Stimulated activated CD8-positive, alpha-beta memory T cell treated with anti-CD3 and anti-CD28 coated beads, Interleukin-12 subunit alpha, Interleukin-12 subunit beta, amount 100 ng/mL, for 24 hours (primary cell): ENCODE data around the gene HM13.
A peak's percentile ranks its signal among the peaks of the same experiment; 100 is the strongest.
"Not testable (repeated sequence)": the region's sequence is repeated elsewhere in the genome, so short reads cannot be mapped to it uniquely, and the experiment has no call there.

Experiments
- DNase-seq: peaks from one replicate; pipeline ENCODE4 v3.0.0-alpha.2; 2020; ENCODE audit errors: extremely low read depth

Gene HM13, protein sequence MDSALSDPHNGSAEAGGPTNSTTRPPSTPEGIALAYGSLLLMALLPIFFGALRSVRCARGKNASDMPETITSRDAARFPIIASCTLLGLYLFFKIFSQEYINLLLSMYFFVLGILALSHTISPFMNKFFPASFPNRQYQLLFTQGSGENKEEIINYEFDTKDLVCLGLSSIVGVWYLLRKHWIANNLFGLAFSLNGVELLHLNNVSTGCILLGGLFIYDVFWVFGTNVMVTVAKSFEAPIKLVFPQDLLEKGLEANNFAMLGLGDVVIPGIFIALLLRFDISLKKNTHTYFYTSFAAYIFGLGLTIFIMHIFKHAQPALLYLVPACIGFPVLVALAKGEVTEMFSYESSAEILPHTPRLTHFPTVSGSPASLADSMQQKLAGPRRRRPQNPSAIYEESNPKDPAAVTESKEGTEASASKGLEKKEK

DNA sequence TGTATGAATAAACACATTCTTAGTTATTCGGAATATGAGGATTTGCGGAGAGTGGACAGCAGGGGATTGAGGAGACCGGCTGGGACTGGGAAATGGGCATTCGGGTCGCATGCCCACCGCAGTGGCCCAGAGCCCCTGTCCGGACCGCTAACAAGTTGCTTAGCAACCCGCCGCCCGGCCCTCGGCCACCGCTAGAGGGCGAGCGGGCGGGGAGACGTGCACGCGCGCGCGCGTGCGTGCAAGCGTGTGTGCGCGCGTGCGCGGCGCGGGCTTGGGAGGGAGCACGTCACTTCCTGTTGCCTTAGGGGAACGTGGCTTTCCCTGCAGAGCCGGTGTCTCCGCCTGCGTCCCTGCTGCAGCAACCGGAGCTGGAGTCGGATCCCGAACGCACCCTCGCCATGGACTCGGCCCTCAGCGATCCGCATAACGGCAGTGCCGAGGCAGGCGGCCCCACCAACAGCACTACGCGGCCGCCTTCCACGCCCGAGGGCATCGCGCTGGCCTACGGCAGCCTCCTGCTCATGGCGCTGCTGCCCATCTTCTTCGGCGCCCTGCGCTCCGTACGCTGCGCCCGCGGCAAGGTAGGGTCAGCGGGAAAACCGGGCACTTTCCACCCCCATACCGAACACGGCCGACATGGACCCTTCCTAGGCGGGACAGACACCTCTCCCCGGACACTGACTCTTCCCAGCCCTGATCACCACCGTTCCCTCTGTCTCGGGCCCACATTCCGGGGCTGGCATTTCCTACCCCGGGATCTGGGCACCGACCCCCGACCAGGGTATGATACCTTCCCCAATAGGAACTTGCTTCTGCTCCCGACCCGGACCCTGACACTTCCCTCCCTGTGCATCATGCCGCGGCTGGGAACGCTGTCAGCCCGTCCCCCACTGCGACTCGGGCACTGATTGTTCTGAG lies at the start of gene HM13:
Gene HM13 (plus strand): TSS at position 289 of the 918 bp plus-strand sequence. CDS start 110 bp downstream, at position 399.
- peak; percentile 67 for DNase-seq

DNA sequence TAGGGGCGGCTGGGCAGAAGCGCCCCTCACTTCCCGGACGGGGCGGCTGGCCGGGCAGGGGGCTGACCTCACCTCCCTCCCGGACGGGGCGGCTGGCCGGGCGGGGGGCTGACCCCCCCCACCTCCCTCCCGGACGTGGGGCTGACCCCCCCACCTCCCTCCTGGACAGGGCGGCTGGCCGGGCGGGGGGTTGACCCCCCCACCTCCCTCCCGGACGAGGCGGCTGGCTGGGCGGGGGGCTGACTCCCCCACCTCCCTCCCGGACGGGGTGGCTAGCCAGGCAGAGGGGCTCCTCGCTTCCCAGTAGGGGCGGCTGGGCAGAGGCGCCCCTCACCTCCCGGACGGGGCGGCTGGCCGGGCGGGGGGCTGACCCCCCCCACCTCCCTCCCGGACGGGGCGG lies 43.3 kb upstream of the HM13 start:
- not testable (repeated sequence) for DNase-seq

DNA sequence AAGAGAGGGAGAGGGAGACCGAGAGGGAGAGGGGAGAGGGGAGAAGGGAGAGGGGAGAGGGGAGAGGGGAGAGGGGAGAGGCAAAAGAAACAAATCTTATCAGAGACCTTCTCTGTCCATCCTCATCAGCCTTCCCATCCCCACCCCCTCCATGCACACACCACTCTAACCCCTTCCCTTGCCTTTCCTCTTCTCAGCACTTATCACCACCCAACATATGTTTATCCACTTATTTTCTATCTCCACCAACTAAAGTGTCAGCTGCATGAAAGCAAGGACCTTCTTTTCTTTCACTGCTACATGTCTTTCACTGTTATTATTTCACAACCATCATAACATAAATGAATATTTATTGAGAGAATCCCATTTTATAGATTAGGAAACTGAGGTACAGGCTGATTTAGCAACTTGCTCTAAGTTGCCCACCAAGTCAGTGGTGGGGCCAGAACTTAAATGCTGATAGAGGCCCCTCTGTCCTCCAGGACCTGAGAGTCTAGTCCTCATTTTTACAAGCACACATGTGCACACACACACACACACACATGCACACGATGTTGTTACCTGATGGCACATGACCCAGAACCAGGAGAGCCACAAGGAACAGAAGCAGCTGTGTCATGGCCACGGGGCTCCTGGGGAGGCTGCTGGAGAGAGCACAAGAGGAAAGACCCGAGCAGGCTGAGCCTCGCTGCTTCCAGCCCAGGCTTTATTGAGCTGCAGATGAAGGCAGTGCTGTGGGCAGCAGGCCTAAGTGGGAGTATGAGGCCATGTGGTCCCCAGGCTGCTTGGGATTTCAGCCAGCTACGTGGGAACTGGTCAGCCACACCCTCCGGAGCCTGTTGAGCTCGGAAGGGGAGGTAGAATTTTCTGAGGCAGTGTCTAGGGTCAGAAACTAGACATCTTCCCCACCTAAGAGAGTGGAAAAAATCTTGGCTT lies 41.6 kb upstream of the HM13 start:
- DNase-seq = no peak

DNA sequence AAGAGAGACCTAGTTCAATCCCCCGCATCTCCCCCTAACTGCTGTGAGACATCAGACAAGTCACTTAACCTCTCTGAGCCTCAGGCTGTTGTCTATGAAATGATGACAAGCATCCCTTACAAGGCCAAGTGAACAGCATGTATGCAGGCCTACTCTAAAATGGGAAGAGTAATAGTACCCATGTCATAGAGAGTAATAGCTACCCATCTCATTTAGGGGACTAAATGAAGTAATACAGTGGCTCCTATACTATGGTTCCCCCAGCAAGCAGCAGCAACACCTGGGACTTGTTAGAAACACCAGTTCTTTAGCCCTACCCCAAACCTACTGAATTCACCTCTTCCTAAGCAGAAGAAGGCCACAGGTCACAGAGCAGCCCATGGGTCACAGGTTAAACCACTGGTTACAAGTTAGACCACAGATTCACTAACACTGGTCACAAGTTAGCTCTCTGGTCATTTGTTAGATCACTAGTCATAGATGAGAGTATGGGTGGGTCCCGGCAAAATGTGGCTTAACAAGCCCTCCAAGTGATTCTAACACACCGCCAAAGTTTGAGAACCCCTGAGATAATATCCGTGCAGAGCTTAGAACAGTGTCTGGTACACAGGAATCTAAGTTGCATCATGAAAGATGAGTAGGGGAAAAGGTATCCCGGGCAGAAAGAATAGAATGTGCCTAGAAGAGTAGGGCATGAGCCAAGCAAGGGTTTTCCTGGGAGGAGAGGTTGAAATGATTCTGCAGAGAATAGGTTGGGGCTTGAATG lies 40.7 kb upstream of the HM13 start:
- DNase-seq = no peak

DNA sequence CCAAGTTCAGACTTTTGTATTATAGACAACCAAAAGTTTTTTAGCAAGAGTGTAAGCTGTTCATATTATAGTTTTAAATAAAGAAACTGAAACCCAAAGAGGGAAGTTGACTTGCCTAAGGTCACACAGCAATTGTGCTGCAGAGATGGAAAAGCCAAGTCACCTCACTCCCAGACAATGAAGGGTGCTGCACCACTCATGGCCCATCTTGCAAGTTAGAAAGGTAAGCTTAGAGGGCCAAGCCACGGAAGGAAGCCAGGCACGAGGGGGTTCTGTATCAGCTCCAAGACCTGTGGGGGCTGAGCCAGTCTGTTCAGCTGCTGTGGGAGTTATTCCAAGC lies 40.2 kb upstream of the HM13 start:
- DNase-seq = no peak

DNA sequence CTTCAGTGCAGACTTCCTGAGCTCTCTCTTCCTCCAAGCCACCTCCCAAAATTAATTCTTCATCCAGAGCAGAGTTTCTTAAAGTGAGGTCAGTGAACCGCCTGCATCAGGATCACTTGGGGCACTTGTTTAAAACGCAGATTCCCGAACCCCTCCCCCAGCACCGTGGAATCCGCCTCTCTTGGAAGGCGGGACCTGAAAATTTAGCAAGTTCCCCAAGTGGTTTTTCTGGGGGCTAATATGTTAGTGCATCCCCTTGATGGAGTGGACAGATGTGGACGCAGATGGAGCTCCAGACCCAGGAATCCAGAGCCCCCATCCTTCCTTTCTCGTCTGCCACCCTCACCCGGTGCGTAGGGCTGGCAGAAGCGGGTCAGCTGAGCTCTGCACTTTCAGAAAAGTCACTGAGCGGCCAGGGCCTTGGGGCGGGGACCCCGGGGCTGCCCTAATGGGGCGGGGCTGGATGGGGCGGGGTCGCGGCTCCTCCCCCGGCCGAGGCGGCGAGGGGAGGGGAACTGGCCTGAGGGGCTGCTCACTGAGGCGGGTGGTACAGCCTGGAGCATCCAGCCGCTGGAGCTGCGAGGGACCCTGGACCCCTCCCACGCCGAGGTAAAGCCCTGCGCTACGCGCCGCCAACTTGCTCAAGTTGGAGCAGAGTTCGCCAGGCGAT lies 39.3 kb upstream of the HM13 start, which contains the start of the genes DEFB124 and REM1:
Gene DEFB124 (minus strand): TSS at position 370 of the 670 bp plus-strand sequence. CDS start 2,114 bp downstream, outside the sequence.
Gene REM1 (plus strand): TSS at position 531 of the 670 bp plus-strand sequence. CDS start 1,158 bp downstream, outside the sequence.
- no peak for DNase-seq

DNA sequence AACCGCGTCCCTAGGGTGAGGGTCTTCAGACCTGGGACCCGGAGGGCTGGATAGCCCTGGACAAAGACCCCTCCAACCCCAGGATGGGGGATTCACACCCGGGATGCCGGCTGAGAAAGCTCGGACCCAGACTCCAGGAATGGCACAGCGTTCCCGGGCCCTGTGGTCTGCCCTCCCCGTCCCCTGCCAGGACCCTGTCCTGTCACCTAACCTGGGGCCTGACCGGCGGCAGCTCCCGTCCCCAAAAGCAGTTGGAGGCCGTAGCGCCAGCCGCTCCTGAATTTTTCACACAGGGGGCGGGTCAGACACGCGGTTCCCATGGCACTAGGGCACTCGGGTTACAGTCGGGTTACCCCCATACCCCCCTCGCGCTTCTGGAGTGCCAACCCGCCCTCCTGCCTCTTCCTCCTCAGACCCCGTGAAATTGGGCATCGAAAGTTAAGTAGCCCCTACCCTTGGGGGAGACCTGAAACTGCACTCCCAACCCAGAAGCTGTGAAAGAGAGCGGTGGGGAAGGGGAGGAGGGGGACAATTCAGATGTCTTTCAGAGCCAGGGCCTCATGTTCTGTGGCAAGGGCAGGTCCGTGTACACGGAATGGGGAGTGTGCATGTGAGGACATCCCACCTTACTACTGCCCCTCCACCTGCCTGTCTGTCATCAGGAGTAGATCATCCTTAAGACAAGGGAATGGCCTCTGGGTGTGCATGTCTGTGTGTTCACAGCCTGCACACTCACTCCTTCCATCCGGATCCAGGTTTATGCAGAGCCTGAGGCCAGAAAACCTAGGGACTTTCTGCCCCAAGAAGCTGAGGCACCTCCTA lies 38.6 kb upstream of the HM13 start:
- no peak for DNase-seq

DNA sequence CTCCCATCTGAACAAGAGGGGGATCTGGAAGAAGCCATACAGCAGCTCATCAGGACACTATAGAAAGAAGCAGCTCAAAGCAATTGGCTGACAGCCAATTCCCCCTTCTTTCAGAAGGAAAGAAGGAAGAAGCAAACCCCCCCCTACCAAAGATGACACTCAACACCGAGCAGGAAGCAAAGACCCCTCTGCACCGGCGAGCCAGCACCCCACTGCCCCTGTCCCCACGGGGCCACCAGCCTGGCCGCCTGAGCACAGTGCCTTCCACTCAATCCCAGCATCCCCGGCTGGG lies 38.0 kb upstream of the HM13 start:
- DNase-seq = no peak

DNA sequence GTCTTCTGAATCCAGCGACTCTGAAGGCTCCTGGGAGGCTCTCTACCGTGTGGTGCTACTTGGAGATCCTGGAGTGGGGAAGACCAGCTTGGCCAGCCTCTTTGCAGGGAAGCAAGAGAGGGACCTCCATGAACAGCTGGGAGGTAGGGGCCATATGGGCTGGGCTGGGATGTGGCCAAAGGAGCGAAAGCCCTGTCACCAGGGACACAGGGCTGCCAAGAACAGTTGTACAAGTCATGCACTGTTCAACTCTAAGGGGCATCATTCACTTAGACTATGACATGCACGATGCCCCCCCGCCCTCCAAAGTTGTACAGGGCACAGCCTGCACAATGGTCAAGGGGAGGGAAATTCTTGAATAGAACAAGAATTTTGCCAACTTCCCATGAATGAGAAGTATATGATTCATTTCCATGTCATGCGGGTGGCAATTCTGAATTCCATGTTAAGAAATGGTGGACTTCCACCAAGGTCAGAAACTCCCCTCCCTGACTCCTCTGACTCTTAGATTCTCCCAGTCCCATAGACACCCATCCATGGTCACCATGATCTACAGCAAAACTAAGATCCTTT lies 37.5 kb upstream of the HM13 start:
- DNase-seq = no peak

DNA sequence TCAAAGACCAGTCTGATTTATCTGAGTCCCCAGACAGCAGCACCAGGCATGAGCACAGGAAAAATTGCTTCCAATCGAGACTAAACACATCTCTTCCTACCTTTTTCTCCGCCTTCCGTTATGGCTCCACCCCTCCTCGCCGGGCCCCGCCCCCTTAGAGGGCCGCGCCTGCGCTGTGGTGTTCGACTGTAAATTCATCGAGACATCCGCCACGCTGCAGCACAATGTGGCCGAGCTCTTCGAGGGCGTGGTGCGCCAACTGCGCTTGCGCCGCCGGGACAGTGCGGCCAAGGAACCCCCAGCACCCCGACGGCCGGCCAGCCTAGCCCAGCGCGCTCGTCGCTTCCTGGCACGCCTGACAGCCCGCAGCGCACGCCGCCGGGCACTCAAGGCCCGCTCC lies 30.2 kb upstream of the HM13 start:
- no peak for DNase-seq

DNA sequence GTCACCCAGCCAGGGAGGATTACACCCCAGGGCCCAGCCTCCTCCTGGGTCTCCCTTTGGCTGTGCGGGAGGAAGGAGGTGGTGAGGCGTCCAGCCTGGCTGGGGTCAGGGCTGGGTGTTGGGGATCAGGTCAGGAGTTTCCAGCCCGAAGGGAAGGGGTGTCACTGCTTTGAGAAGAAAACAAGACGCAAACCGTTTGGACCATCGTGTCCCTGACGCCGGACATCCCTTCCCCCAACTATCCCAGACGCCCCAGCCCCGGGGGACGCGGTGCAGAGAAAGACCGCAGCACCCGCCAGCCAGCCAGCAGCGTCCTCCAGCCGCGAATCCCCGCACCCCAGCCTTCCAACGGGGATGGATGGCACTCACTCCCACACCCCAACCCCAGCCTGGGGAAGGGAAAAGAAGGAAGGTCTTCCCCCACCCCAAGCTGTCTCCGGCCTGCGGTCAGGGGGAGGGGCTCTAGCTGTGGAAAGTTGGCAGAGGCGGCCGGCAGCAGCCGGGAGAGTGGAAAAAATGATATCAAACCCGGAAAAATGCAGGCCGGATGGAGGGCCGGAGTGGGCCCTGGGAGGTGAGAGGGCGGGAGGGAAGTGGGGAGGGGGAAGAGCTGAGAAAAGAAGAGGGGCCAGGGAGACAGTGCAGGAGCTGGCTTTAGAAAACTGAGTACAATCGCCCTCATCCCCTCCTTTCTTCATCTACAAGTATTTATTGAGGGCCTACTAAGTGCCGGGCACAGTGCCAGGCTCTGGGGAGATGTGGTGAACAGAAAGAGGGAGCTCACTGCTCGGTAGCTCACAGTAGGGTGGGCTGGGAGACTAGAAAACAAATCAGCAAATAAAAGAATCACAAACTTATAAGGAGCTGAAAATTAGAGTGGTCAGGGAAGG lies 28.5 kb upstream of the HM13 start:
- no peak for DNase-seq

DNA sequence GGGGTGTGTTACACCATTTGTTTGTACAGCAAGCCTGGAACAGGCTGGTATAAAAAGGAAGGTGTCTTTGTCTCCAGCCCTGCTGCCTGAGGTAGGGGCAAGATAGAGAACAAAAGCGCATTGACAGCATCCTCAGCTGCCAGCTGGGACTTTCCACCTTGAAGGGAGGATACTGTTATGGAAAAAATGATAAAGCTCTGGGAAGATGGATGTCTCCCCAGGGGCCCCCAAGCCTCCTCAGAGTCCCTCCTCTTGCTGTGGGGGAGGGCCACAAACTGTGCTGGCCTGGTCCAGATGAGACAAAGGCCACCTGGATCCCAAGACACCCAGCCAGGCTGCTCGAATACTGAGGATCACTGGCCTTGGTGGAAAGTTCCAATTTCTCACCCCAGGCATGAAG lies 26.1 kb upstream of the HM13 start:
- DNase-seq = no peak

DNA sequence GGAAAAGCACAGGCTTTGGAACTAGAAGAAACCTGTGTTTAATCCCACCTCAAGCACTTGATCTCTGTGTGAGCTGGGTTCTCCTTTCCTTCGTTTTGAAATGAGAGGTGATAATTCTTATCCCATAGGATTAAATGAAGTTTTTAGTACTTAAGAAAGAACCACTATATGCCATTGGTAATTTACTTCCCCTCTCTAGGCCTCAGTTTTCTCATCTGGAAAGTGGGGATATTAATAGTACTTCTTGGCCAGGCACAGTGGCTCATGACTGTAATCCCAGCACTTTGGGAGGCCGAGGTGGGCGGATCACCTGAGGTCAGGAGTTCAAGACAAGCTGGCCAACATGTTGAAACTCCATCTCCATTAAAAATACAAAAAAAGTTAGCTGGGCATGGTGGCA lies 25.1 kb upstream of the HM13 start:
- no peak for DNase-seq

DNA sequence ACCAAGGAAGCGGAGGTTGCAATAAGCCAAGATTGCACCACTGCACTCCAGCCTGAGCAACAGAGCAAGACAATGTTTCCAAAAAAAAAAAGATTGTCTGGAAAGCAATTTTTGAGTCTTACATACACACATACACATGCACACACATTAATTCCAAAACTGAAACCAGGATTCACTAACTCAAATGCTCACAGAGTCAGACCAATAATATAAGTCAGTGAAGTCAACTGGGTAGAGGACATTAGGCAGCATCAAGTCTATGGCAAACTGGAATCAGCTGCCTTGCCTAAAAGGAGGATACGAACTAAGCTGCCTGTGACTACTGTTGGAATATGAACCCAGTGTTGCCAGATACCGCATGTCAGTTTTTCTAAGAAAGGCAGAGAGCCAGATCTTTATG lies 23.5 kb upstream of the HM13 start:
- DNase-seq = no peak

DNA sequence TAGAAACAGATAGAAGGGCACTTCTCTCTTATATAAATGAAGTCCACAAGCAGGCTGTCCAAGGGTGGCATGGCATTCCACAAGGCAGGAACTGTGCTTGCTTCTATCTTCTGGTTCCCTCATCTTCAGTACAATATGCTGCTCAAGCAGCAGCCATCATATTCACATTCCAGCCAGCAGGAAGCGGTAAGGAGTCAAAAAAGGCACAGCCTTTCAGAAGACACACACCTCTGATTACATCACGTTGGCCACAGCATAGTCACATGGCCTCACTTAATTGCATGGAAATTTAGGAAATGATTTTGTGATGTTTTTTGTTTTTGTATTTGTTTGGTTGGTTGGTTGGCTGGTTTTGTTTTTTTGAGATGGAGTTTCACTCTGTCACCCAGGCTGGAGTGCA lies 20.1 kb upstream of the HM13 start:
- DNase-seq = no peak

DNA sequence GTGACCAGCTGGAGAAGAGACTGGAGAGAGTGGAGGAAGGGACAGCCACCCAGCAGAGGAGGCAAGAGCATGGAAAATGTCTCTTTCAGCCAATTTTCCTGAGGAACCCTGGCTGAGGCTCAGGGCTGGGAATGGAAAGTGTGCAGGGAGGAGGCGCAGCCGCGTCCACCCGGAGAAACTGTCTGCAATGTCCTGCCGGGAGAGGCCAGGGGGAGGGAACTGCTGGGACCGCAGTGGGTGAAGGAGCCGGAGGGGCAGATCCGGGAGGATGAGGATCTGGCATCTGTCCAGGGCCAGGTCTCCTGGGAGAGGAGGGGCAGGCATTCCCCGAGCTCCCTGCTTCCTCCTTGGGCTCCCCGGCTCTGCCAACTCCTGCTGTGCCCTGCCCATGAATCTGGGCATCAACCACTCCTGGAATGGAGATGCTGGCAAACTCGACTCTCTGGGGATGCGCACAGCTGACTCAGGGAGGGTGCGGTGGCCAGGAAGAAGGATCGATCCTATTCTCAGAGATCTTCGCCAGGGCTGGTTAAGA lies 17.4 kb upstream of the HM13 start:
- DNase-seq = no peak

DNA sequence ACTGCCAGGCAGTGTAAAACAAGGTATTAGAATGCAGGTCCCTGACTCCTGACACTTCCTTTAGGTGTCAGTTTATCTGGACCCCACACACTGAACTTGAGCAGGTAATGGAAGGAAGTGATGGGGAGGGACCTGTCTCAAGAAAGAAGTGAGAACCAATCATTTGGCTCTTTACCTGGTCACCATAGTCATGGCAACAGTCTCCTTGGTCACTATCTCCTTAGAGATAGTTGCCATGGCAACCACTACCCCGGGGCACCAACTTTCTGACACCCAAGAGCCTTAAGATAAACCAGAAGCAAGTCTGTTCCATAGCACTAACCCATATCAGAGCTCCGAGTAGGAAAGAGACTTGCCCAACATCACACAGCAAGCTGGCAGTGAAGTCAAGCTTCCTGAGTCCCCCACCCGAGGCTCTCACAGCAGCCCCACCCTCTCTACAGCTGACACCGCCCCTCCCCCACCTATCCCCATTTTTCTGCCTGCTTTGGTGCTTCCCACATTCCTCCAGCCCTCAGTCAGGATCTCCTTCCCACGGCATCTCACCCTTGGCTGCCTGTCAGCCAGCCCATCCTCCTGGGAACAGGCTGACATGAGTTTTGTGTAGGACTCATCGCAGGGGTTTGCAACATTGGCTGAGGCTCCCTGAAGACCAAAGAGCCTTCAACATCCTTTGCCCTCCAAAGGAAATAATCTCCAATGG lies 16.3 kb upstream of the HM13 start:
- DNase-seq = no peak
